Retina (tissue), 1 donor: ENCODE measurements around the gene TBL2.
"Not testable (repeated sequence)": the region's sequence is repeated elsewhere in the genome, so short reads cannot be mapped to it uniquely, and the experiment has no call there.

Experiments
- DNase-seq: peaks from one replicate; pipeline ENCODE4 v3.0.0-alpha.2; 2016

The TBL2 gene

DNA sequence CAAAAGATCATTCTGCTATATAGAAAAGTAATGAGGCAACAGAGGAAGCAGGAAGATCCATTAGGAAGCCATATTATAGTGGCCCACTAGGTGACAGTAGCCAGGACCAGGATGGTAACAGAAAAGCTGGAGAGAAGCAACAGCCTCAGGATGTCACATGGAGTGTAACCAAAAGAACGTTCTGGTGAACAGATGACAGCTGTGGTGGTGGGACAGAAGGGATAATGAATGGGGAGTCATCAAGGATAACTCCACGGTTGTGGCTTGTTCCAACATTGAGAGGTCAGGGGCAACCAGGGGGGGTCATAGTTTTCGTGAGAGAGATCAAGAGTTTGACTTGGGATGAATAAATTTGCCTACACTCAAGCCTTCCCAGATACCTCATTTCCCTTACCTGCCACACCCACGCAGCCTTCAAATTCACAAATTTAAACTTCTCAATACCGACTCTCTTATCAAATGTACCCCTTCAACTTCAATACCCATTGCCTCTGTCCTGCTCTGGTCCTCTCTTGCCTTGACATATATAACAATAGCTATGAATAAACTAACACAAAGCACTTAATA lies 9.3 kb downstream of the TBL2 start:
- no peak for DNase-seq

DNA sequence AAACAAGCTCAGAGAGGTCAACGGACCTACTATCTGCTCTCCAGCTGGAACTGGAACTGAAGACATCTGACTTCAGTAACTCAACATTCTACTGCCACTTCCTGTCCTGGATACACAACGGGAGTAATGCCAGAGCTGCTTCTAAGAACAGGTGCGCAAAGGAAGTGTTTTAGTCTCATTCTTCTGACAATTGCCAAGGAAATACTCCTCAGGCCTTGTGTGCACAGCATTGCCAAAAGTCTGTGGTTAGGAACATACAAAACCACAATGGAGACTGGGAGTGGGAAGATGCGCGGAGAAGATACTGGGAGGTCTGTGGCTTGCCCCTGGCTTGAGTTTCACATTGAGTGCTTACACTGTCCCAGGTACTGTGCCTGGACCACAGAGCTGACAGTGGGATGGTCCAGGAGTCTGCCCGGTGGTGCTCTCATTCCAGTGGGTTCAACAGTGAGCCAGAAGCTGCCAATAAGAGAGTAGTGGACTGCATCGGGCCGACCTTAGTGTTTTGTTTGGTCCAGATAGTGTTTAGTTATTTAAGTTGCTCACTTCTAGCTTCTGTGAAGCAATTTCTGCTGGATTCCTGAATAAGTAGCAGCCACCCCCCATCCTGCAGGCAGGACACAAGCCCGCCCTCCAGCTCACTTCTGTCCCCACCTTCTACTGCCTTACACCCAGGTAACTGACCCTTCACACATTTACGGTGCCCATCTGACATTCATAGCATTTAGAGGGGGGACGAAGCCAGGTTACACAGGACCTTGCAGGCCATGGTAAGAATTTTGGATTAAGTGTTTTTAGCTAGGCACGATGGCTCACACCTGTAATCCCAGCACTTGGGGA lies 10.3 kb downstream of the TBL2 start:
- DNase-seq: no peak

DNA sequence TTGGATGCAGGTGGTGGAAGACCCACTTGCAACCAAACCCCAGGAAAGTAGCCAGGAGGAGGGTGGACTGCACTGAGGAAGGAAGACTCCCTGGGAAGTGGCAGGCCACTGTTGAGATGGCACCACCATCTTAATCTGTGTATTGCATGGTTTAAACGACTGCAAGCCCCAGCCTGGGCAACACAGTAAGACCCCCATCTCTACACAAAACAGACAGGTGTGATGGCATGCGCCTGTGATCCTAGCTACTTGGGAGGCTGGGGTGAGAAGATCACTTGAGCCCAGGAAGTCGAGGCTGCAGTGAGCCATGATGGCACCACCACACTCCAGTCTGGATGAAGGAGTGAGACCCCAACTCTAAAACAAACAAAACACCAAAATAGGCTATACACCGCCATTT lies 11.2 kb downstream of the TBL2 start:
- DNase-seq: no peak

DNA sequence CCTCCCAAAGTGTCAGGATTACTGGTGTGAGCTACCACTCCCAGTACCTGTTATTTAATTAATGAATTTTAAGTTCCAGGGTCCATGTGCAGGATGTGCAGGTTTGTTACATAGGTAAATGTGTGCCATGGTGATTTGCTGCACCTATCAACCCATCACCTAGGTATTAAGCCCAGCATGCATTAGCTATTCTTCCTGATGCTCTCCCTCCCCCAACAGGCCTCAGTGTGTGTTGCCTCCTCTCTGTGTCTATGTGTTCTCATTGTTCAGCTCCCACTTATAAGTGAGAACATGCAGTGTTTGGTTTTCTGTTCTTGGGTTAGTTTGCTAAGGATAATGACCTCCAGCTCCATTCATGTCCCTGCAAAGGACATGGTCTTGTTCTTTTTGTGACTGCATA lies 11.9 kb downstream of the TBL2 start:
- not testable (repeated sequence) for DNase-seq

DNA sequence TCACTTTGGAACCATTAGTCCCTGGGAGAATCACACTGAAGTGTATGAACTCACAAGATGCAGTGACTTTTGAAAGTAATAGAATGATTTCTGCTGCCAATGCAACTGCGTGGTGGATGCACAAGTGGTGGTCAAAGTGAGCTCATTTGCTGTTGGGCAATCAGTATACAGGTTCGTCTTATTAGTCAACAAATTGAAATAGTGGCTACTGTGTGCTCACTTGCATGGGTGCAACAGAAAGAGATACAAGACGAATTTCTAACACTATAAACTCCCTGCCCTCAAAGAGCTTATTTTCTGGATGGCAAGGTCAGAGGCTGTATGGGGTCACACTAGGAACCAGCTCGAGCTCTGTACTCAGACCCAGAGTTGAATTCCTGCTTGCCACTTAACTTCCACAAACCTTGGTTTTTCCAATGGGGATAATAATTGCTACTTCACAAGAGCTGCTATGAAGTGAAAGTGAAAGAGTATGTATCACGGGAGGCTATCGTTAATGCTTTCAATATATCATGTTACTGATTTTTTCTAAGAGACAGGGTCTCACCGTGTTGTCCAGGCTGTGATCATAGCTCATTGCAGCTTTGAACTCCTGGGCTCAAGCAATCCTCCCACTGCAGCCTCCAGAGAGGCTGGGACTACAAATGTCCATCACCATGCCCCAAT lies 12.6 kb downstream of the TBL2 start:
- no peak for DNase-seq

DNA sequence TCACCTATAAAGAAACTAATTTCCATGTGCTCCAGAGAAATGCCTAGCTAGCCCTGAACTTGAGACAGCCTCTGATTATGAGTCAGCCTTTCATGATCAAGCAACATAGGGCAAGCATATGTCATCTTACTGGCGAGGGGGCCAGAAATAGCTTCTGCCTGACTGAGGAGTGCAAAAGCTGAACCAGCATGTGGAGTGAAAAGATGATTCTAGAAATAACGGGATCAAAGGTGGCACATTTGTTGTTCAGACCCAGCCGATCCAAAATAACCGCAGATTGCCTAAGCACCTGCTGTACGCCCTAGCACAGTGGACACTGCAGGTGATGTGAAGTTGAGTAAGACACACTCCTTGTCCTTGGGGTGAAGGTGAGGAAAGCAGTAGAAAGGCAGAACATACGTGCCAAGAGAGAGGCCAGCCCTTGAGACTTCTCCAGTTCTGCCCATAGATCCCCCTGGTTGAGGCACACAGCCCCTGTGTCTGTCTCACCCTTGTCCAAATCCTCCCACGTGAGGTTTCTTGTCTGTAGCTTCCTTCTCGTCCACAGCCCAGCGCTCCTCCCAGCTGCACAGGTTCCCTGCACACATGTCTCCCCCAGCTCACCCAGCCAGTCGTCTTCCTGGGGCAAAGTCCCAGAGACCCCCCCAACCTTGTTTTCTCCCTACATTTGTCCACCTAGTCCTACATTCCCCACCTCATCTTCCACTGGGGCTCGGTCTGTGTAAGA lies 18.1 kb downstream of the TBL2 start:
- no peak for DNase-seq

DNA sequence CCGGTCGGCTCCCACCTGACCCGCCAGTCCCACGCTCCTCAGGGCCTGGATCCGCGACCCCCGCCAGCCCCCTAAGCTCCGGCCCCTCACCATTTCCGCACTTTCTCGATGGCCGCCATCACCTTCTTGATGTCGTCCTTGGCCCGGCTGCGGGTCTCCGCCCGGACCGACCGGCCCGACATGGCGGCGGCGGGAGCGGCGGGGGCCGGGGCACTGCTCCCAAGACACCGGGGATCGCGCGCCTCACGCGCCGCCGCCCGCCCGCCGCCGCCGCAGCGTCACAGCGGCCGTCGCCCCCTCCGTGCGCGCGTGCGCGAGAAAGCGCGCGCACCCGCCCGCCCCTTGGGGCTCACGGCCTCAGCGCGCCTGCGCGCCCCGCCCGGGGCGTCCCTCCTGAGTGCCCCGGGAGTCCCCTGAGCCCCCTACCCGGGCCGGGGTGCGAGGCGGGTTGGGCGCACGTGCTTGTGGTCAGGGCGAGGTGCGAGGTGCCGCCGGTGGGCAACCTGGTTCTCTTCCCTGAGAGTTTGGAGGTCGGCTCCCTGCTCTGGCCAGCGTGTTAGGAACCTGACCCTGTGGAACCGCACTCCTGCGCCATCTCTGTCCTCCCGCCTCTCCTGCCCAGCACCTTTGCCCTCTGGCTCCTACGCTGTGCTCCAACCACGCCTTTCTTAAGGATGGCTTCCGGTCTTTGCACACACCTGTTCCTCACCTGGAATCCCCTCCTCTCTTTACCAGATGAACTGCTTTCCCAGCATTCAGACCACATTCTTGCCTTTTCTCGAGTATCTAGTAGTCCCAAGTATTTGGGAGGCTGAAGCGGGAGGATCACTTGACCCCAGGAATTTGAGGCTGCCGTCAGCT lies 20.8 kb downstream of the TBL2 start, which contains the start of gene BCL7B:
Gene BCL7B, minus strand, starts transcription at position 294 of the 861 bp plus-strand sequence. Its CDS starts 112 bp downstream, at position 182.
- DNase-seq: peak; percentile 77

DNA sequence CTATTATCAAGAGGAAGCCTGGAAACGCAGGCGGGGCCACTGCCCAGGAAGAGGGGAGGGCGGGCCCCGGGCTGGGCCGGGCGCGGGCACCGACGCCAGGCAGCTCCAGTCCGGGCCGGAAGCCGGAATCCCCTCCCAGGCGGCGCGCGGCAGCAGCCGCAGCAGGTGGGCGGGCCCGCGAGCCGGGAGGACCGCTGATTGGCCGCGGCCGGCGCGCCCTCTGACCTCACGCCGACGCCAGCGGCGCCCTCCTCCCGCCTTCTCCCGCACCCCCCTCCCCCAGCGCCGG lies 21.3 kb downstream of the TBL2 start:
- peak; percentile 93 for DNase-seq

DNA sequence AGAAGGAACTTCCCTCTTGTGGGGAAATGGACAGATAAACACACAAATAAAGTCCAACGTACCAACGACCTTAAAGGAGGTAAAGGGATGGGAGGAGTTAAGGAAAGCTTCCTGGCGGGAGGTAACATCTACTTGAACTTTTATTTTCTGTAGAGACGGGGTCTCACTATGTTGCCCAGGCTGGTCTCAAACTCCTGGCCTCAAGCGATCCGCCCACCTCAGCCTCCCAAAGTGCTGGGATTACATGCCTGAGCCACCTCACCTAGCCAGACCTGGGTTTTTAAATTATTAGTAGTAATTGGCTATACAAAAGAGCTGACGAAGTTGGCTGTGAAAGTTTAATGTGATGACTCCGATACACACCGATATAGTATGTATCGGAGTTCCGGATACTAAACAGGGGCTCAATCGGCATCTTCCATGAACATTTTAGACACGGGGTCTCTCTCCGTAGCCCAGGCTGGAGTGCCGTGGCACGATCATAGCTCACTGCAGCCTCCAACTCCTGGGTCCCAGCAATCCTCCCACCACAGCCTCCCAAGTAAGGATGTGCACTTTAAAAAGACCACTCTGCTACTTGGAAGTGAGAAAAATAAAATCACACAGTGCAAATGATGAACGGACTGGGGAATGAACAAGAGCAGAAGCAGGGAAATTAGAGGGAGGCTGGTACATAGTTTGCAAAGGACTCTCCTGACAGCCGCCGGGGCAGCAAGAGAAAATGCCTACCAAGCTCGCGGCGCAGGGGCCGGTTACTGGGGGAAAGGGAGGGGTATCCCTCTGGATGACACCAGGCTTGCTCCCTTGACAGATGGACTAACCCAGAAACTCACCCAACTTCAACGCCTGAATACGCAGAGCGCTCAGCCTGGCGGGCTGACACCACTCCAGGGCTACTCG lies 21.9 kb downstream of the TBL2 start:
- DNase-seq: no peak

DNA sequence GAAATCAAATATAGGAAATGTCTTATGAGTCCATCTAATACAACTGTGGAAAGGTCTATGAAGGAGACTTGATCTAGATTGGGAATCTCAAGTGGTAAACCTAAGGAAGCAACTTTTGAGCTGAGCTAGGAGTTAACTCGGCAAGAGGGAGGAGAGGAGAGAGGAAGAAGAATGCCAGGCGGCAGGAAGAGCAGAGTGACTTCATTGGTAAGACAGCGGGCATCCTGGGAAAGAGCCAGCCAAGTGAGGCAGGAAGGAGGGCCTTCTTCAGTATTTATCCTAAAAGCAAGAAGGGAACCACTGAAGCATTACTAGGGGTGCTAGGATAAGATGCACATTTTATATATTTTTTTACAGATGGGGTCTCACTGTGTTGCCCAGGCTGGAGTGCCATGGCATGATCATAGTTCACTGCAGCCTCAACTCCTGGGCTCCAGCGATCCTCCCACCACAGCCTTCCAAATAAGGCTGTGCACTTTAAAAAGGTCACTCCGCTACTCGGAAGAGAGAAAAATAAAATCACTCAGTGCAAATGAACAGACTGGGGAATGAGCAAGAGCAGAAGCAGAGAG lies 22.9 kb downstream of the TBL2 start:
- DNase-seq: no peak

DNA sequence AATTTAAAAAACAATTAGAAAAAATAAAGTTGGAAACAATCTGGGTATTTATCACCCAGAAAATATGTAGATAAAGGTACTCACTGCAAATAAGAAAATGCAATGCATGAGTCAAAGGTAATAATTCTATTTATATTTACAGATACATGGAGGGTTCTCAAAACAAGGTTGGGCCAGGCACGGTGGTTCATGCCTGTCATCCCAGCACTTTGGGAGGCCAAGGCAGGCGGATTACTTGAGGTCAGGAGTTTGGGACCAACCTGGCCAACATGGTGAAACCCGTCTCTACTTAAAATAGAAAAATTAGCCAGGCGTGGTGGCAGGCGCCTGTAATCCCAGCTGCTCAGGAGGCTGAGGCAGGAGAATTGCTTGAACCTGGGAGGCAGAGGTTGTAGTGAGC lies 28.3 kb downstream of the TBL2 start:
- DNase-seq: not testable (repeated sequence)

DNA sequence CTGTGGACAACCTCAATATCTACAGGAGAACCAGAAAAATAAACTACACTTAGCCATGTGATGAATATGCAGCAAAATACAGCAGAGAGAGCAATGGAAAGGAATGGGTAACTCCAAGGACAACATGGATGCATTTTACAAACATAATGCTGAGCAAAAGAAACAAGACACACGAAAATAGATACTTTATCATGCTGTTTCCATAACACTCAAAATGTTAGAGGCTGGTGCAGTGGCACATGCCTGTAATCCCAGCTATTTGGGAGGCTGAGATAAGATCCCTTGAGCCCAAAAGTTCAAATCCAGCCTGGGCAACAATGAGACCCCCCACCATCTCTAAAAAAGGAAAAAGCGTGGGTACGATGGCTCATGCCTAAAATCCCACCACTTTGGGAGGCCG lies 29.2 kb downstream of the TBL2 start:
- DNase-seq: no peak

DNA sequence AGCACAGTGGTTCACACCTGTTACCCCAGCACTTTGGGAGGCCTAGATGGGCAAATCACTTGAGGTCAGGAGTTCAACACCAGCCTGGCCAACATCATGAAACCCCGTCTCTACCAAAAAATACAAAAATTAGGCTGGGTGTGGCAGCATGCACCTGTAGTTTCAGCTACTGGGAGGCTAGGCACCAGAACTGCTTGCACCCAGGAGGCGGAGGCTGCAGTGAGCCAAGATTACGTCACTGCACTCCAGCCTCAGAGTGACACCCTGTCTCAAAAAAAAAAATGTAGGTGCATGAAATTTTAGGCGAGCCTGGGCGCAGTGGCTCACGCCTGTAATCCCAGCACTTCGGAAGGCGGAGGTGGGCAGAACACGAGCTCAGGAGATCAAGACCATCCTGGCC lies 30.5 kb downstream of the TBL2 start:
- DNase-seq: no peak

DNA sequence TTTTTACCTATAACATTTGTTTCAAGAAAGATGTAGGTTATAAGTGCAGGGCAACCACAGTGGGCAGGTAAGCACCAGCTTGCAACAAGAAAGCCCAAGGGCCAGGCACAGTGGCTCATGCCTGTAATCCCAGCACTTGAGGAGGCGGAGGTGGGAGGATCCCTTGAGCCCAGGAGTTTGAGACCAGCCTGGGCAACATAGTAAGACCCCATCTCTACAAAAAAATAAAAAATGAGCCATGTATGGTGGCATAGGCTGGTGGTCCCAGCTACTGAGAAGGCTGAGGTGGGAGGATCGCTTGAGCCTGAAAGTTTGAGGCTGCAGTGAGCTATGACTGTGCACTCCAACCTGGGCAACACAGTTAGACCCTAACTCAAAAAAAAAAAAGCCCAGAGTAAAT lies 33.7 kb downstream of the TBL2 start:
- DNase-seq: no peak

DNA sequence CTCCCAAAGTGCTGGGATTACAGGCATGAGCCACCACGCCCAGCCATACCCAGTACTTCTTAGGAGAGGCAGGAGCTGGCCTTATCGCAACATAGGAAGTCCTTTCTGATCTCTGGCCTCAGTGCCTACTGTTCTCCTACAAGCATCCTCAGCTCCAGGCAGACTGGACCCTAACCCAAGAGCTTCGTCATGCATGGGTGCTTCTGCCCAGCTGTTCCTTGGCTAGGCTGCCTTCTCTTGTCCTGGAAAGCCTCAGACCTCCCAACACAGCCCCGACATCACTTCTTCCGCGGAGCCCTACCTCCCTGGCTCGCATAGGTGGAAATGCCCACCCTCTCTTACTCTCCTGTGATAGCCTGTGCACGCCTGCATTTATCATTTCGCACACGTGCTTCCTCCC lies 36.7 kb downstream of the TBL2 start:
- DNase-seq: no peak

DNA sequence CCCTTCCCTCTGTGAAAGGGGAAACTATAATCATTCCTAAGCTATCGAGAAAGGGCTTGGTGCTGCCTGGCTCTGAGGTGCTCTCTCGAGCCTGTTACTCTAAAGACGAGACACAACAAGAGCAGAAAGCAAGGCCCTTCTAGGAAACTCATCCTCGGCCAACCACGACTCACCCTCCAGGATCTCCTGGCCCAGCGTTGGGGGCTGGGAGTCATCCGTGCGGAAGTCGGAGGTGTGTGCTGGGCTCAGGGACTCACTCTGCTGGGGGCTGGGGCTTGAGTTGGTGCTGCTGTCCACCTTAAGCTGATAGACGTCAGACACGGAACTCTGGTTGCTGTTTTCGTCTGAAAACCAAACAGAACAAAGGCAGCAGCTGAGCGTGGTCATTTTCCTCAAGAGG lies 38.7 kb downstream of the TBL2 start:
- no peak for DNase-seq

DNA sequence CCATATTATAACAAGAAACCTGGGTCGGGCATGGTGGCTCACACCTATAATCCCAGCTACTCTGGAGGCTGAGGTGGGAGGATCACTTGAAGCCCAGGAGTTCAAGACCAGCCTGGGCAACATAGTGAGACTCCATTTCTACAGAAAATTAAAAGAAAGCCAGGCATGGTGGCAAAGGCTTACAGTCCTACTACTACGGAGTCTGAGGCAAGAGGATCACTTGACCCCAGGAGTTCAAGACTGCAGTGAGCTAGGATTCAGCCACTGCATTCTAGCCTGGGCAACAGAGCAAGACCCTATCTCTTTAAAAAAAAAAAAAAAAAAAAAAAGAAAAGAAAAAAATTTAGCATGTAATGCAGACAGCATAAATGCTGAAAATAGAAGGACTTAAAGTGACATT lies 39.9 kb downstream of the TBL2 start:
- not testable (repeated sequence) for DNase-seq

DNA sequence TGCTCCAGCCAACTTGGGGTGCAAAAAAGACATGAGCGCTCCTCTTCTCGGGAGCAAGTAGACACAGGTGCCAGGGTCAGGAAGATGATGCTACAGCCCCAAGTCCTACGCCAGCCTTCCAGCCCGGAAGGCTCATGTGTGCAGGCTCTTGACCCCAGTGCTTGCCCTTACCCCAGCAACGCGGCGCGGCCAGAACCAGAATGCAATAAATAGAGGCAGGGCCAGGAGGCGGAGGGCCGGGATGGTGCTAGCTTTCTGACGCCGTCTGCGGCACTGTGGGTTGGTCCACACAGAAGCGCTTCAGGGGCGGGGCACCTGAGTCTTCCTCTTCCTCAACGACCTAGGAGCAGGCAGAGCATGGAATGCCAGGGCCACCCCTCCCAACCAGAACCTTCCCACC lies 41.3 kb downstream of the TBL2 start:
- no peak for DNase-seq

DNA sequence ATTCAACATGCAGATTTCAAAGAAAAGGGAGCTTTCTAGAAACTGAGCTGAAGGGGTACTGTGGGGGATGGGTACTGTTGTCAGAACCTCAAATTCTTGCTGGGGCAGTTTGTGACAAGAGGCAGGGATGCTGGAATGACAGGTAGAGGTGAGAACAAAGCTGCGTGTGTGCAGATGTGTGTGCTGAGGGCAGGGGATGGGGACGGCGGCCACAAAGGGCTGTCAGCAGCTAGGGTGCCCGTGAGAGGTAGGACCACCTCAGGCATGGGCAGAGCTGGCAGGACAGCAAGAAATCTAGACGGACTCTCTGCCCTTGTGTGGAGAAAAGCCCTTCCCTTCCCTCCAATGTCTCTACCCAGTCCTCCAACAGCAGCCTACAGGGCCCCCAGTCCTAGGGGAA lies 41.9 kb downstream of the TBL2 start:
- no peak for DNase-seq

DNA sequence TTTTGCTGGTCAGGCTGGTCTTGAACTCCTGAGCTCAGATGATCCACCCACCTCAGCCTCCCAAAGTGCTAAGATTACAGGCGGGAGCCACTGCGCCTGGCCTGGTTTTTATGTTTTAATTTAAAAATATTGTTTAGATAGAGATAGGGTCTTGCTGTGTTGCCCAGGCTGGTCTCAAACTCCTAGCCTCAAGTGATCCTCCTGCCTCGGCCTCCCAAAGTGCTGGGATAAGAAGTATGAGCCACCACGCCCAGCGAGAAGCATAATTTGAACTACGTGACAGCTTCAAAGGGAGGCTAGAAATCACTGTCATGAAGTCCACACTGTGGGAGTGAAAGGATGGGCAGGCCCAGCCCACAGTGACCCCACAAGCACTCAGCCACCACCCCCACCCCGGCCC lies 42.5 kb downstream of the TBL2 start:
- DNase-seq: not testable (repeated sequence)

DNA sequence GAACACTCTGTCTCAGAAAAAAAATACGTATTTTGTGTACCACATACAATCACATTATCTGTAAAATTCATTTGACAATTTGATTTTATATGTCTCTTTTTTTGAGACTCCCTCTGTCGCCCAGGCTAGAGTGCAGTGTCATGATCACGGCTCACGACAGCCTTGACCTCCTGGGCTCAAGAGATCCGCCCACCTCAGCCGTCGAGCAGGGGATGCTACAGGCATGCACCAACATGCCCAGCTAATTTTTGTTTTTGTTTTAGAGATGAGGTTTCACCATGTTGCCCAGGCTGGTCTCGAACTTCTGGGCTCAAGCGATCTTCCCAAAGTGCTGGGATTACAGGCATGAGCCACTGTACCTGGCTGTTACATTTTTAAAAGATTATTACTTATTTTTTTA lies 44.6 kb downstream of the TBL2 start:
- no peak for DNase-seq
